ENCODE results near the gene WBP2NL.
"Not testable (repeated sequence)": the region's sequence is repeated elsewhere in the genome, so short reads cannot be mapped to it uniquely, and the experiment has no call there.

The WBP2NL gene

GRCh38 chr22:42039271-42039670 is 40.7 kb downstream of the WBP2NL start:
- DNase-seq: no peak

GRCh38 chr22:42041784-42042183 is 43.2 kb downstream of the WBP2NL start:
- no peak for DNase-seq

GRCh38 chr22:42050641-42051180 is 52.1 kb downstream of the WBP2NL start:
- no peak for DNase-seq

- DNase-seq: no peak
These were observed 54.2 kb downstream of the WBP2NL start for GRCh38 chr22:42052765-42053164.

GRCh38 chr22:42056757-42057511 is 58.3 kb downstream of the WBP2NL start:
- DNase-seq: no peak

- no peak for DNase-seq
These were observed 61.9 kb downstream of the WBP2NL start for GRCh38 chr22:42060489-42060888.

- no peak for DNase-seq
These were observed 62.5 kb downstream of the WBP2NL start for GRCh38 chr22:42061041-42061440.

- no peak for DNase-seq
These were observed 64.0 kb downstream of the WBP2NL start for GRCh38 chr22:42062506-42063170.

- DNase-seq: no peak
These were observed 66.0 kb downstream of the WBP2NL start for GRCh38 chr22:42064629-42065028.

GRCh38 chr22:42065438-42066125 is 67.0 kb downstream of the WBP2NL start:
- no peak for DNase-seq

- DNase-seq: no peak
These were observed 67.7 kb downstream of the WBP2NL start for GRCh38 chr22:42066126-42066761.

GRCh38 chr22:42066937-42067336 is 68.3 kb downstream of the WBP2NL start:
- no peak for DNase-seq

- DNase-seq: no peak
These were observed 69.2 kb downstream of the WBP2NL start for GRCh38 chr22:42067671-42068251.

GRCh38 chr22:42068291-42068690 is 69.7 kb downstream of the WBP2NL start:
- no peak for DNase-seq

GRCh38 chr22:42069801-42070516 is 71.4 kb downstream of the WBP2NL start:
- DNase-seq: peak; percentile 20

- peak; percentile 94 for DNase-seq
These were observed 72.2 kb downstream of the WBP2NL start, which contains the start of gene NAGA for GRCh38 chr22:42070517-42071422. NAGA (minus strand) TSS chr22:42070812; CDS start chr22:42070297, 515 bp downstream.

GRCh38 chr22:42071508-42071907 is 72.9 kb downstream of the WBP2NL start:
- not testable (repeated sequence) for DNase-seq

GRCh38 chr22:42072606-42073330 is 74.2 kb downstream of the WBP2NL start:
- no peak for DNase-seq

GRCh38 chr22:42073621-42074041 is 75.0 kb downstream of the WBP2NL start:
- DNase-seq: no peak
